GM23248 (cell line): ENCODE results near the gene SPA17. TPM values are rescaled to one million over a fixed set of nuclear protein-coding genes. Genes with fewer than 3 reads are reported as not detected.

Experiments
- DNase-seq: peaks from one replicate; pipeline ENCODE4 v3.0.0-alpha.2; 2015
- H2AFZ ChIP-seq: fragments of 200-600 bp; sonication (generic); 2 replicates; pipeline ENCODE4 v1.6.1; 2016; ENCODE audit warnings: antibody characterized with exemption
- H3F3A ChIP-seq: fragments of 200-600 bp; sonication (generic); 2 replicates; pipeline ENCODE4 v1.6.1; 2016; ENCODE audit warnings: mild to moderate bottlenecking, antibody characterized with exemption, mixed run types; ENCODE audit not compliant: insufficient read depth
- H3K27ac ChIP-seq: fragments of 200-600 bp; sonication (generic); 2 replicates; pipeline ENCODE4 v1.5.1; 2016; ENCODE audit warnings: mild to moderate bottlenecking
- H3K27me3 ChIP-seq: fragments of 200-600 bp; sonication (generic); replicated peaks from 2 replicates; pipeline ENCODE4 v1.6.1; 2016; ENCODE audit warnings: mild to moderate bottlenecking; ENCODE audit not compliant: insufficient read depth
- H3K36me3 ChIP-seq: fragments of 200-600 bp; sonication (generic); 2 replicates; pipeline ENCODE4 v1.6.1; 2016; ENCODE audit warnings: low read depth, mild to moderate bottlenecking
- H3K4me1 ChIP-seq: fragments of 200-600 bp; sonication (generic); 2 replicates; pipeline ENCODE4 v1.6.1; 2016; ENCODE audit warnings: mild to moderate bottlenecking; ENCODE audit not compliant: insufficient read depth
- H3K4me2 ChIP-seq: fragments of 200-600 bp; sonication (generic); one replicate; pipeline ENCODE4 v1.6.1; 2016; ENCODE audit warnings: mild to moderate bottlenecking; ENCODE audit not compliant: unreplicated experiment
- H3K4me3 ChIP-seq: fragments of 200-600 bp; sonication (generic); 2 replicates; pipeline ENCODE4 v1.5.1; 2016; ENCODE audit warnings: mild to moderate bottlenecking
- H3K79me2 ChIP-seq: fragments of 200-600 bp; sonication (generic); 2 replicates; pipeline ENCODE4 v1.6.1; 2016; ENCODE audit warnings: mild to moderate bottlenecking; ENCODE audit not compliant: insufficient read depth
- H3K9ac ChIP-seq: fragments of 200-600 bp; sonication (generic); 2 replicates; pipeline ENCODE4 v1.6.1; 2016; ENCODE audit warnings: mild to moderate bottlenecking
- H3K9me2 ChIP-seq: fragments of 200-600 bp; sonication (generic); 2 replicates; pipeline ENCODE4 v1.6.1; 2016; ENCODE audit warnings: mixed run types, mild to moderate bottlenecking, moderate library complexity; ENCODE audit not compliant: insufficient read depth
- H3K9me3 ChIP-seq: fragments of 200-600 bp; sonication (generic); one replicate; pipeline ENCODE4 v1.6.1; 2017; ENCODE audit warnings: low read depth
- H4K20me1 ChIP-seq: fragments of 200-600 bp; sonication (generic); 2 replicates; pipeline ENCODE4 v1.6.0; 2016; ENCODE audit not compliant: insufficient read depth
- EZH2 ChIP-seq: fragments of 200-600 bp; sonication (generic); IDR thresholded peaks from 2 replicates; pipeline ENCODE4 v1.6.1; 2018; ENCODE audit warnings: antibody characterized with exemption, mild to moderate bottlenecking; ENCODE audit not compliant: insufficient read depth, poor library complexity, severe bottlenecking
- EZH2phosphoT487 ChIP-seq: fragments of 200-600 bp; sonication (generic); IDR thresholded peaks from 2 replicates; pipeline ENCODE4 v1.6.1; 2018; ENCODE audit warnings: antibody characterized with exemption, moderate library complexity, mild to moderate bottlenecking, low read depth; ENCODE audit not compliant: insufficient read depth
- WGBS, 2 experiments: methylation state at CpG; one replicate each; pipeline ENCODE4 v1.1.6; 2015 to 2017; ENCODE audit warnings: low lambda C conversion rate in 2 of 2, low coverage in 1 of 2; ENCODE audit errors: missing lambda C conversion rate in 2 of 2; 5-methylcytosine and 5-hydroxymethylcytosine counted together
- in situ Hi-C: fragments of 300-500 bp; cut with MboI; formaldehyde crosslinking; loops from 2 replicates; pipeline ENCODE4 v1.15.0; 2020
- polyA plus RNA-seq: library from polyadenylated mRNA; unstranded; fragments of >200 nt; fragmentation: Nextera tagmentation; extraction: Ambion mirVana; gene quantifications from 2 replicates; pipeline ENCODE4 v1.2.1, GENCODE V29; 2016
- total RNA-seq: library from RNA; depleted of rRNA; stranded (reverse); fragments of >200 nt; shearing (Covaris generic); gene quantifications from 2 replicates; pipeline ENCODE4 v1.2.3, GENCODE V29; 2014

SPA17 gene
- total and polyA plus RNA-seq, 2 experiments from 2014 or later, result 6.5 to 14.0 TPM

- Histone ChIP-seq H3K27ac (no peak overlapping the region), H3K4me1 (no peaks in the 10 kb centered on the region), H3K9ac (no peak overlapping the region), H3K79me2 (no peaks in the 10 kb centered on the region), H3F3A (no peaks in the 10 kb centered on the region), H4K20me1 (no peaks in the 10 kb centered on the region), H3K9me2 (no peaks in the 10 kb centered on the region), H2AFZ (no peak overlapping the region), H3K4me2 (no peak overlapping the region), H3K27me3 (peaks cover 94% of the 10 kb centered on the region), H3K36me3 (no peaks in the 10 kb centered on the region), H3K4me3 (no peak overlapping the region), H3K9me3 (no peaks in the 10 kb centered on the region)
- TF ChIP-seq EZH2phosphoT487 (no peak), EZH2 (no peak)
- in situ Hi-C loops, result no loop called here
- WGBS, 2 experiments, result 0 to 6% methylated on average over 2 of the region's 2 CpGs
- no peak for DNase-seq
Observed at GRCh38 chr11:124719534-124719933, 45.8 kb downstream of the SPA17 start.

DNA sequence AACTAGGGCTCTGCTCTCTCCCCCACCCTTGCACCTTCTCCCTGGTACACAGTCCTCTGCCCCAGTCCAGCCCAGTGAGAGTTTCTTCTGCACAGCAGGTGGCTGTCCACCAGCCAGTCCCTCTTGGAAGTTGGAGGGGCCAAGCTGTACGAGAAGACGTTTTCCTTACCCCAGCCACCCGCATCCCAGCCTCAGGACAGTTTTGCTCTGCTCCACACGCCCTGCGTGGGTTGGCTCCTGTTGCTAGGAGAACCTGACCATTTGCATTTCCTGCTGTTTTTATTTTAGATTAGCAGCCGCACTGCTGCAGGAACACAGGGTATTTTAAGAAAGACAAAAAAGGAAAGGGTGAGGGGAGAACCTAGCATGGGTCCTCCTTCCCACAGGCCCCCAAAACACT lies 48.5 kb downstream of the SPA17 start:
- H3K4me3 ChIP-seq, result no peak overlapping the region
- H3F3A ChIP-seq, result no peaks in the 10 kb centered on the region
- WGBS, 2 experiments, result 20 to 31% methylated on average over 6 of the region's 6 CpGs
- no peak overlapping the region for H2AFZ ChIP-seq
- TF ChIP-seq EZH2phosphoT487, result no peak
- no peak for TF ChIP-seq EZH2
- H4K20me1 ChIP-seq, result no peaks in the 10 kb centered on the region
- no peaks in the 10 kb centered on the region for H3K36me3 ChIP-seq
- no peak overlapping the region for H3K27ac ChIP-seq
- no peak overlapping the region for H3K9ac ChIP-seq
- no peak overlapping the region for H3K4me2 ChIP-seq
- in situ Hi-C loops, result no loop called here
- no peaks in the 10 kb centered on the region for H3K9me3 ChIP-seq
- no peak for DNase-seq
- peaks cover 74% of the 10 kb centered on the region for H3K27me3 ChIP-seq
- no peaks in the 10 kb centered on the region for H3K79me2 ChIP-seq
- H3K9me2 ChIP-seq, result no peaks in the 10 kb centered on the region
- H3K4me1 ChIP-seq, result peaks cover 5% of the 10 kb centered on the region; the same call in 1 of the 2 replicates

DNA sequence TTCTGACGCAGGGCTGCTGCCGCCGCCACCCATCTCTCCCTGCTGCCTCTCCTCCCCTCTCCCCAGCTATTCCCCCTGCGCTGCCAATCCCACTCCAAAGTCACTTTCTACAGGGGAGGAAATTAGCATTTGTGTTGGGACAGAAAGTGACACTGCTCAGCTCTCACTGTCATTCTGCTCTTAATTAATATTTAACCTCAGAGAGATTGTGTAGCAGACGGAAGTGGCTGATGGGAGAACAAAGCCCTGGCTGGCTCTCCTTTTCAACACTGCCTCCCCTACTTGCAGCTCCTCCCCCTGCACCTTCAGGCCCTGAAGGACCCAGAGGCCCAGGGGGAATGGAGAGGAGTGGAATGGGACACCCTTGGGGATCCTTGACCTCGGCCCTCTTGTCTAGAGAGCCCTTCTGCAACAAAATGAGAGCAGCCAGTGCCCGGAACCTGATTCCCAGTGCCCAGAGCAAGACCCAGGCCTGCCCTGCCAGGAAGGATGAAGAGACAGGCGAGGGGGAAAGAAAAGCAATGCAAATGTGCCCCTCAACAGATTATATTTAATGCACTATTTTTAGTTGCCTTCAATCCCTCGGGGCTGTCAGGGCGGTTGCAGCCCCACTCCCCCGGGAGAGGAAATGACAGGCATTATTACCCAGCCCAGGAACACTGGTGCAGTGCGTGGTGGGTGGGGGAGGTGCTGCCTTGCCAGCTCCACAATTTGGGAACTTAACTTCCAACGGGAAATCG lies 51.4 kb downstream of the SPA17 start:
- H3K9me2 ChIP-seq, result no peaks in the 10 kb centered on the region
- H3K27me3 ChIP-seq, result peaks cover 61% of the 10 kb centered on the region
- H3K9me3 ChIP-seq, result no peaks in the 10 kb centered on the region
- DNase-seq, result no peak
- H3K9ac ChIP-seq, result no peak overlapping the region
- peaks cover 5% of the 10 kb centered on the region; the same call in 1 of the 2 replicates for H3K4me1 ChIP-seq
- H3K4me3 ChIP-seq, result no peak overlapping the region
- H3K27ac ChIP-seq, result no peak overlapping the region
- H3K36me3 ChIP-seq, result no peaks in the 10 kb centered on the region
- in situ Hi-C loops, result no loop called here
- TF ChIP-seq EZH2phosphoT487, result no peak
- no peak for TF ChIP-seq EZH2
- no peaks in the 10 kb centered on the region for H3F3A ChIP-seq
- no peaks in the 10 kb centered on the region for H3K79me2 ChIP-seq
- 28 to 29% methylated on average over 14 of the region's 14 CpGs for WGBS, 2 experiments
- no peak overlapping the region for H2AFZ ChIP-seq
- H3K4me2 ChIP-seq, result no peak overlapping the region
- no peaks in the 10 kb centered on the region for H4K20me1 ChIP-seq

DNA sequence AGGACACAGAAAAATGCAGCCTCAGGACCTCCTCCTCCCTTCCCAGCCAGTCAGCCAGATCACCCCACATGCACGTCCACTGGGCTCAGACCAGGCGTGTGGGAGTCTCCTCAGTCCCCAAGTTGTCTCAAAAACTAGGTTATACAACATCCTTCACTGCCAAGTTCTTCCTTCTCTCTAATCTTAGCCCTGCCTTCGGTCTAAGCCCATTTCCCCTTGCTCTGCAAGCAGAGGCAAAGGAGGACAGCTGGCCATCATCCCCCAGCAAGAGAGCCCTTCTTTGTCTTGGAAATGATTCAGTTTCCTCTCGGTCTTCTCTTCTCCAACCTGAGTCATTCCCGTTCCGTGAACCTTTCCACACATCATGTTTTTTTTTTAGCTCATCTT lies 52.0 kb downstream of the SPA17 start:
- no peaks in the 10 kb centered on the region for H3K36me3 ChIP-seq
- no peak overlapping the region for H3K9ac ChIP-seq
- no peaks in the 10 kb centered on the region for H3K79me2 ChIP-seq
- TF ChIP-seq EZH2 (no peak), EZH2phosphoT487 (no peak)
- peaks cover 5% of the 10 kb centered on the region; the same call in 1 of the 2 replicates for H3K4me1 ChIP-seq
- 24 to 25% methylated on average over 6 of the region's 6 CpGs for WGBS, 2 experiments
- no peaks in the 10 kb centered on the region for H3F3A ChIP-seq
- DNase-seq, result peak; percentile 63
- in situ Hi-C loops, result no loop called here
- peaks cover 56% of the 10 kb centered on the region for H3K27me3 ChIP-seq
- H3K9me3 ChIP-seq, result no peaks in the 10 kb centered on the region
- no peak overlapping the region for H2AFZ ChIP-seq
- no peak overlapping the region for H3K4me2 ChIP-seq
- no peak overlapping the region for H3K27ac ChIP-seq
- no peak overlapping the region for H3K4me3 ChIP-seq
- no peaks in the 10 kb centered on the region for H4K20me1 ChIP-seq
- no peaks in the 10 kb centered on the region for H3K9me2 ChIP-seq

GRCh38 chr11:124727474-124727873 lies 53.8 kb downstream of the SPA17 start:
- Histone ChIP-seq H3F3A (no peaks in the 10 kb centered on the region), H3K4me2 (no peak overlapping the region), H3K79me2 (no peaks in the 10 kb centered on the region), H3K9me2 (no peaks in the 10 kb centered on the region), H4K20me1 (no peaks in the 10 kb centered on the region), H3K4me3 (no peak overlapping the region), H3K9me3 (no peaks in the 10 kb centered on the region), H3K36me3 (no peaks in the 10 kb centered on the region), H3K4me1 (peaks cover 5% of the 10 kb centered on the region; the same call in 1 of the 2 replicates), H2AFZ (no peak overlapping the region), H3K9ac (no peak overlapping the region), H3K27ac (no peak overlapping the region), H3K27me3 (peaks cover 41% of the 10 kb centered on the region)
- no peak for DNase-seq
- no peak for TF ChIP-seq EZH2
- TF ChIP-seq EZH2phosphoT487, result no peak
- in situ Hi-C loops, result no loop called here
- WGBS, 2 experiments, result 63 to 64% methylated on average over 4 of the region's 4 CpGs
